ENCODE results near the gene ST6GALNAC5. TPM values are rescaled to one million over a fixed set of nuclear protein-coding genes. Genes with fewer than 3 reads are reported as not detected.

Gene ST6GALNAC5
- total RNA-seq, 1 experiment from 2014 or later = not detected

GRCh38 chr1:76939817-76940216 lies 72.5 kb downstream of the ST6GALNAC5 start:
- POLR2A ChIA-PET = no interaction called here
- BruUV-seq (replicated peaks) = no TSS peak
- H3K4me3 ChIP-seq (ENCODE audit: low read depth in 2 of 2, low read length in 2 of 2) = no peak overlapping the region
- H3K27me3 ChIP-seq (ENCODE audit: control insufficient read depth, insufficient read depth, low read length) = no peaks in the 10 kb centered on the region; the same call in 1 of the 2 replicates
- CTCF ChIA-PET = no interaction called here
- TF ChIP-seq POLR2AphosphoS5 (IDR thresholded peaks at IDR 0.05; ENCODE audit: low read depth, low read length) (no peak), CTCF (IDR thresholded peaks at IDR 0.05) (no peak), TCF7L2 (IDR thresholded peaks at IDR 0.05; ENCODE audit: low read depth, low read length) (no peak), REST (IDR thresholded peaks at IDR 0.05; ENCODE audit: insufficient read depth in 1 of 2, low read depth in 2 of 2, low read length in 1 of 2) (no peak), SIN3A (IDR thresholded peaks at IDR 0.05; ENCODE audit: borderline replicate concordance, insufficient read depth, low read depth, low read length) (no peak)
- DNase-seq (ENCODE audit: low read depth, low spot score) (no peak), ATAC-seq (no peak)
- no peak overlapping the region for H3K27ac ChIP-seq (ENCODE audit: low read length)
- in situ Hi-C loops (cut with HindIII; ENCODE audit: low pct_unique_long_range_greater_than_20kb, low sequenced_read_pairs) (no loop called here), intact Hi-C loops (cut with micrococcal nuclease; ENCODE audit: unreplicated experiment) (no loop called here)
- no peaks in the 10 kb centered on the region for H3K9me3 ChIP-seq (ENCODE audit: control insufficient read depth, insufficient read depth, low read depth, low read length)
- H3K36me3 ChIP-seq (ENCODE audit: control insufficient read depth, insufficient read depth, low read length) = no peaks in the 10 kb centered on the region
- no peaks in the 10 kb centered on the region for H3K4me1 ChIP-seq (ENCODE audit: control insufficient read depth, insufficient read depth, low read length)

- no TSS peak for BruUV-seq (replicated peaks)
- DNase-seq (ENCODE audit: low read depth, low spot score) (no peak), ATAC-seq (no peak)
- Histone ChIP-seq H3K4me1 (ENCODE audit: control insufficient read depth, insufficient read depth, low read length) (no peaks in the 10 kb centered on the region), H3K27ac (ENCODE audit: low read length) (no peak overlapping the region), H3K9me3 (ENCODE audit: control insufficient read depth, insufficient read depth, low read depth, low read length) (no peaks in the 10 kb centered on the region), H3K36me3 (ENCODE audit: control insufficient read depth, insufficient read depth, low read length) (no peaks in the 10 kb centered on the region), H3K4me3 (ENCODE audit: low read depth in 2 of 2, low read length in 2 of 2) (no peak overlapping the region), H3K27me3 (ENCODE audit: control insufficient read depth, insufficient read depth, low read length) (no peaks in the 10 kb centered on the region; the same call in 1 of the 2 replicates)
- POLR2A ChIA-PET = no interaction called here
- intact Hi-C loops (cut with micrococcal nuclease; ENCODE audit: unreplicated experiment) (no loop called here), in situ Hi-C loops (cut with HindIII; ENCODE audit: low pct_unique_long_range_greater_than_20kb, low sequenced_read_pairs) (no loop called here)
- no peak for TF ChIP-seq CTCF (IDR thresholded peaks at IDR 0.05)
- CTCF ChIA-PET = no interaction called here
Measured at GRCh38 chr1:76940571-76941335, 73.5 kb downstream of the ST6GALNAC5 start.

Data from Panc1 (cell line).